ENCODE measurements around the gene HBA1.
"Not testable (repeated sequence)": the region's sequence is repeated elsewhere in the genome, so short reads cannot be mapped to it uniquely, and the experiment has no call there.

HBA1 gene

GRCh38 chr16:191831-192230 is 15.4 kb downstream of the HBA1 start:
- no peak overlapping the region for H3K4me3 Mint-ChIP-seq
- H3K4me1 Mint-ChIP-seq (ENCODE audit: low read depth): peaks cover 8% of the 10 kb centered on the region
- no peak overlapping the region for H3K27ac Mint-ChIP-seq
- peaks cover 32% of the 10 kb centered on the region for H3K36me3 Mint-ChIP-seq (ENCODE audit: low read depth)
- H3K27me3 Mint-ChIP-seq (ENCODE audit: low read depth): no peaks in the 10 kb centered on the region
- H3K9me3 Mint-ChIP-seq: no peaks in the 10 kb centered on the region

- H3K4me1 Mint-ChIP-seq (ENCODE audit: low read depth): peaks cover 8% of the 10 kb centered on the region
- H3K27ac Mint-ChIP-seq: no peak overlapping the region
- no peaks in the 10 kb centered on the region for H3K9me3 Mint-ChIP-seq
- no peaks in the 10 kb centered on the region for H3K27me3 Mint-ChIP-seq (ENCODE audit: low read depth)
- H3K36me3 Mint-ChIP-seq (ENCODE audit: low read depth): peaks cover 32% of the 10 kb centered on the region
- H3K4me3 Mint-ChIP-seq: no peak overlapping the region
Measured at GRCh38 chr16:192686-193085, 16.2 kb downstream of the HBA1 start.

- no peaks in the 10 kb centered on the region for H3K9me3 Mint-ChIP-seq
- peaks cover 35% of the 10 kb centered on the region for H3K36me3 Mint-ChIP-seq (ENCODE audit: low read depth)
- no peak overlapping the region for H3K27ac Mint-ChIP-seq
- H3K27me3 Mint-ChIP-seq (ENCODE audit: low read depth): no peaks in the 10 kb centered on the region
- H3K4me1 Mint-ChIP-seq (ENCODE audit: low read depth): peaks cover 8% of the 10 kb centered on the region
- no peak overlapping the region for H3K4me3 Mint-ChIP-seq
Measured at GRCh38 chr16:193441-193840, 17.0 kb downstream of the HBA1 start.

GRCh38 chr16:194516-194915 is 18.0 kb downstream of the HBA1 start:
- Mint-ChIP-seq H3K27me3 (ENCODE audit: low read depth) (no peaks in the 10 kb centered on the region), H3K27ac (no peak overlapping the region), H3K4me1 (ENCODE audit: low read depth) (no peaks in the 10 kb centered on the region), H3K4me3 (no peak overlapping the region), H3K36me3 (ENCODE audit: low read depth) (peaks cover 30% of the 10 kb centered on the region), H3K9me3 (no peaks in the 10 kb centered on the region)

GRCh38 chr16:200388-200787 is 23.9 kb downstream of the HBA1 start:
- no peaks in the 10 kb centered on the region for H3K4me1 Mint-ChIP-seq (ENCODE audit: low read depth)
- peaks cover 13% of the 10 kb centered on the region for H3K36me3 Mint-ChIP-seq (ENCODE audit: low read depth)
- H3K4me3 Mint-ChIP-seq: no peak overlapping the region
- no peaks in the 10 kb centered on the region for H3K27me3 Mint-ChIP-seq (ENCODE audit: low read depth)
- no peak overlapping the region for H3K27ac Mint-ChIP-seq
- no peaks in the 10 kb centered on the region for H3K9me3 Mint-ChIP-seq

GRCh38 chr16:203246-203645 is 26.8 kb downstream of the HBA1 start:
- peaks cover 23% of the 10 kb centered on the region for H3K36me3 Mint-ChIP-seq (ENCODE audit: low read depth)
- H3K4me1 Mint-ChIP-seq (ENCODE audit: low read depth): peaks cover 11% of the 10 kb centered on the region
- H3K4me3 Mint-ChIP-seq: no peak overlapping the region
- no peak overlapping the region for H3K27ac Mint-ChIP-seq
- H3K27me3 Mint-ChIP-seq (ENCODE audit: low read depth): no peaks in the 10 kb centered on the region
- H3K9me3 Mint-ChIP-seq: no peaks in the 10 kb centered on the region

- not testable (repeated sequence) for H3K4me3 Mint-ChIP-seq; H3K27ac Mint-ChIP-seq; H3K27me3 Mint-ChIP-seq (ENCODE audit: low read depth); H3K9me3 Mint-ChIP-seq
- Mint-ChIP-seq H3K36me3 (ENCODE audit: low read depth) (peaks cover 25% of the 10 kb centered on the region), H3K4me1 (ENCODE audit: low read depth) (peaks cover 11% of the 10 kb centered on the region)
Measured at GRCh38 chr16:204046-204445, 27.6 kb downstream of the HBA1 start.

GRCh38 chr16:209359-209758 is 32.9 kb downstream of the HBA1 start:
- not testable (repeated sequence) for H3K27me3 Mint-ChIP-seq (ENCODE audit: low read depth); H3K9me3 Mint-ChIP-seq; H3K4me3 Mint-ChIP-seq; H3K27ac Mint-ChIP-seq
- Mint-ChIP-seq H3K4me1 (ENCODE audit: low read depth) (peaks cover 11% of the 10 kb centered on the region), H3K36me3 (ENCODE audit: low read depth) (peaks cover 27% of the 10 kb centered on the region)

GRCh38 chr16:211631-212180 is 35.2 kb downstream of the HBA1 start:
- not testable (repeated sequence) for H3K27ac Mint-ChIP-seq; H3K4me3 Mint-ChIP-seq; H3K9me3 Mint-ChIP-seq; H3K4me1 Mint-ChIP-seq (ENCODE audit: low read depth); H3K27me3 Mint-ChIP-seq (ENCODE audit: low read depth)
- H3K36me3 Mint-ChIP-seq (ENCODE audit: low read depth): peaks cover 18% of the 10 kb centered on the region

GRCh38 chr16:212999-213398 is 36.5 kb downstream of the HBA1 start:
- no peaks in the 10 kb centered on the region for H3K9me3 Mint-ChIP-seq
- H3K4me3 Mint-ChIP-seq: no peak overlapping the region
- H3K36me3 Mint-ChIP-seq (ENCODE audit: low read depth): peaks cover 17% of the 10 kb centered on the region
- H3K27me3 Mint-ChIP-seq (ENCODE audit: low read depth): no peaks in the 10 kb centered on the region
- peaks cover 1% of the 10 kb centered on the region for H3K4me1 Mint-ChIP-seq (ENCODE audit: low read depth)
- no peak overlapping the region for H3K27ac Mint-ChIP-seq

- no peak overlapping the region for H3K27ac Mint-ChIP-seq
Measured at GRCh38 chr16:220021-220420, 43.5 kb downstream of the HBA1 start.

More at GRCh38 chr16:220021-220420, 43.5 kb downstream of the HBA1 start:
- no peaks in the 10 kb centered on the region for H3K9me3 Mint-ChIP-seq
- no peak overlapping the region for H3K4me3 Mint-ChIP-seq
- no peaks in the 10 kb centered on the region for H3K4me1 Mint-ChIP-seq (ENCODE audit: low read depth)
- peaks cover 16% of the 10 kb centered on the region for H3K36me3 Mint-ChIP-seq (ENCODE audit: low read depth)
- no peaks in the 10 kb centered on the region for H3K27me3 Mint-ChIP-seq (ENCODE audit: low read depth)
